Vagina (tissue), 2 donors: ENCODE results near the gene ADAMTSL3. TPM values are rescaled to one million over a fixed set of nuclear protein-coding genes. Genes with fewer than 3 reads are reported as not detected.
"Not testable (repeated sequence)": the region's sequence is repeated elsewhere in the genome, so short reads cannot be mapped to it uniquely, and the experiment has no call there.

ENCODE experiments used
- DNase-seq, 2 donors: peaks; one replicate each; pipeline ENCODE4 v3.0.0-alpha.2; 2017; ENCODE audit errors: extremely low spot score in 2 of 2
- H3K27ac ChIP-seq: fragments of 200-600 bp; sonication (generic); one replicate; pipeline ENCODE4 v1.5.1; 2019
- H3K27me3 ChIP-seq: fragments of 200-600 bp; sonication (generic); one replicate; pipeline ENCODE4 v1.5.1; 2019
- H3K36me3 ChIP-seq, 2 donors: fragments of 200-600 bp; sonication (generic); one replicate each; pipeline ENCODE4 v1.5.1; 2017 to 2019
- H3K4me1 ChIP-seq: fragments of 200-600 bp; sonication (generic); one replicate; pipeline ENCODE4 v1.5.1; 2019
- H3K4me3 ChIP-seq, 2 donors: fragments of 200-600 bp; sonication (generic); 1 replicate in 1 of 2; 2 replicates in 1 of 2; pipeline ENCODE4 v1.5.1; 2016 to 2019
- H3K9me3 ChIP-seq: fragments of 200-600 bp; sonication (generic); one replicate; pipeline ENCODE4 v1.5.1; 2019
- POLR2A ChIP-seq, 2 donors: fragments of 450-650 bp; IDR thresholded peaks; one replicate each; pipeline ENCODE4 v1.6.1; 2017; ENCODE audit warnings: antibody characterized with exemption in 2 of 2, mild to moderate bottlenecking in 2 of 2, moderate library complexity in 2 of 2
- POLR2AphosphoS5 ChIP-seq, 2 donors: sonication (generic); formaldehyde crosslinking; IDR thresholded peaks; one replicate each; pipeline ENCODE4 v1.9.0; 2017; ENCODE audit warnings: antibody characterized with exemption in 2 of 2, mild to moderate bottlenecking in 2 of 2, low read depth in 1 of 2; ENCODE audit not compliant: insufficient read depth in 1 of 2
- intact Hi-C: fragments of 100-400 bp; cut with DNase I; formaldehyde crosslinking; loops from one replicate; pipeline ENCODE4 v1.15.1; 2023
- total RNA-seq: library from RNA; depleted of rRNA; stranded (reverse); fragments of >200 nt; gene quantifications from one replicate; pipeline ENCODE4 v1.2.3, GENCODE V29; 2016
- TF ChIP-seq, protein P1 (sequence below), 3 experiments: fragments of 450-650 bp in 2 of 3; fragments of 200-600 bp in 1 of 3; sonication (generic) in 1 of 3; IDR thresholded peaks; one replicate each; pipeline ENCODE4 v1.5.1; 2017 to 2019; ENCODE audit warnings: antibody characterized with exemption in 3 of 3, mild to moderate bottlenecking in 2 of 3, moderate library complexity in 2 of 3

Gene ADAMTSL3
- total RNA-seq, 1 donor from 2014 or later = 4.2 TPM

DNA sequence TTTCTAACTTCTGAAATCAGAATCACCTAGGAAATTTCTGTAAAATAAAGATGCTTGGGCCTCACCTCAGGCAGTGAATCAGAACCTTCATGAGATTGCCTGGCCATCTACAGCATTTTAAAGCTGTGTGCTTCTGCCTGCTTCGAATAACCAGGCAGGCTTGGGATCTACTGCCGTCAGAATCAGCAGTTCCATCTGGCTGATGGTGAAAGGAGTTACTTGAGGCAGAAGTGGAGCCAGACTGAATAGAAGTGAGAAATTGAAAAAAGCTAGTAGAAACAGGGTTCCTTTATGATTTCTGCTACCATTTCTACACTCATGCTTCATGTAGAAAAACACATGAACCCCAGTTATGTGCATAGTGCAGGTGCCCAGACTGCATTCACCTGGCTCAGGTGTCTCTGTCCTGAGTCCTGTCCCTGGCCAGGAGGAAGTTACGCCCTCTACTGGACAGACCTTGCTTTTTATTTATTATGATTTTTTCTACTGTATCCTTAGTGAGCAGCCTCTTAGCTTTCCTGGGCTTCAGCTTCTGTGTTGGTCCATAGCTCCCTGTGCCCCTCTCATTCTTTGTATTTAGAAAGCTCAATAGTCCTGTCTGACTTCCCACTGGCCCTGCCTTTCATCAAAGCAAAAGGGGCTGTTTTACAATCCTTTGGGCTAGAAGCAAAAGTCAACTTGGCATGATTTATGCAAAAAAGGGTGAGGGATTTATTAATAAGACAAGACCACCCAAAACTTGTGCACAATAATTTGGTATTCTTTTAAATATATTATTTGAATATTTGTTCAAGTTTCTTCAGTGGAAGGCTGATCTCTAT is 380.9 kb downstream of the ADAMTSL3 start:
- Histone ChIP-seq H3K4me1 (peaks cover 10% of the 10 kb centered on the region), H3K27ac (no peak overlapping the region), H3K9me3 (no peaks in the 10 kb centered on the region), H3K36me3 (no peaks in the 10 kb centered on the region), H3K27me3 (no peaks in the 10 kb centered on the region), H3K4me3 (no peak overlapping the region)
- TF ChIP-seq POLR2AphosphoS5 (IDR thresholded peaks at IDR 0.05; ENCODE audit: insufficient read depth in 1 of 2, low read depth in 1 of 2) (no peak), POLR2A (IDR thresholded peaks at IDR 0.05) (no peak)
- TF ChIP-seq, protein P1, sequence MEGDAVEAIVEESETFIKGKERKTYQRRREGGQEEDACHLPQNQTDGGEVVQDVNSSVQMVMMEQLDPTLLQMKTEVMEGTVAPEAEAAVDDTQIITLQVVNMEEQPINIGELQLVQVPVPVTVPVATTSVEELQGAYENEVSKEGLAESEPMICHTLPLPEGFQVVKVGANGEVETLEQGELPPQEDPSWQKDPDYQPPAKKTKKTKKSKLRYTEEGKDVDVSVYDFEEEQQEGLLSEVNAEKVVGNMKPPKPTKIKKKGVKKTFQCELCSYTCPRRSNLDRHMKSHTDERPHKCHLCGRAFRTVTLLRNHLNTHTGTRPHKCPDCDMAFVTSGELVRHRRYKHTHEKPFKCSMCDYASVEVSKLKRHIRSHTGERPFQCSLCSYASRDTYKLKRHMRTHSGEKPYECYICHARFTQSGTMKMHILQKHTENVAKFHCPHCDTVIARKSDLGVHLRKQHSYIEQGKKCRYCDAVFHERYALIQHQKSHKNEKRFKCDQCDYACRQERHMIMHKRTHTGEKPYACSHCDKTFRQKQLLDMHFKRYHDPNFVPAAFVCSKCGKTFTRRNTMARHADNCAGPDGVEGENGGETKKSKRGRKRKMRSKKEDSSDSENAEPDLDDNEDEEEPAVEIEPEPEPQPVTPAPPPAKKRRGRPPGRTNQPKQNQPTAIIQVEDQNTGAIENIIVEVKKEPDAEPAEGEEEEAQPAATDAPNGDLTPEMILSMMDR (IDR thresholded peaks at IDR 0.05) = peak in 1 of 3 experiments; percentile 5
- intact Hi-C loops = no loop called here
- no peak for DNase-seq

DNA sequence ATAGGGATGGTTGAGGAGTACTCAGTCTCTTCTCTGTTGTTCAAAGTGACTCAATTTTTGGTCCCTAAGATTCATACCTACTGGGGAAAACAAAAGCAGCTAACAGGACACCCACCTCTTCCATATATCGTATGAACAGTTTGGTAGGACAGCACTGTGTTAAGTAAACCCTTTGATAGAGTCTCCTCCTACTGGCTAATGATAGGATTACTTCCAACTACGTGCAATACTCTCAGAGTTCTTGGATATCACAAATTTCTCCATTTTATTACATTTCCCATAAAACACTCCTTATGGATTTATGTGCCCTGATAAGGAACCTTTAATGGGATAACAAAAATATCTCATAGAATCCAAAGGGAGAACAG is 381.5 kb downstream of the ADAMTSL3 start:
- H3K27ac ChIP-seq = no peak overlapping the region
- H3K4me3 ChIP-seq = no peak overlapping the region
- H3K9me3 ChIP-seq = no peaks in the 10 kb centered on the region
- TF ChIP-seq POLR2AphosphoS5 (IDR thresholded peaks at IDR 0.05; ENCODE audit: insufficient read depth in 1 of 2, low read depth in 1 of 2) (no peak), POLR2A (IDR thresholded peaks at IDR 0.05) (no peak)
- TF ChIP-seq, protein P1 (IDR thresholded peaks at IDR 0.05) = peak; percentile 2 to 25 (median 22)
- no peaks in the 10 kb centered on the region for H3K27me3 ChIP-seq
- DNase-seq = no peak
- H3K36me3 ChIP-seq = no peaks in the 10 kb centered on the region
- peaks cover 10% of the 10 kb centered on the region for H3K4me1 ChIP-seq
- intact Hi-C loops = no loop called here

DNA sequence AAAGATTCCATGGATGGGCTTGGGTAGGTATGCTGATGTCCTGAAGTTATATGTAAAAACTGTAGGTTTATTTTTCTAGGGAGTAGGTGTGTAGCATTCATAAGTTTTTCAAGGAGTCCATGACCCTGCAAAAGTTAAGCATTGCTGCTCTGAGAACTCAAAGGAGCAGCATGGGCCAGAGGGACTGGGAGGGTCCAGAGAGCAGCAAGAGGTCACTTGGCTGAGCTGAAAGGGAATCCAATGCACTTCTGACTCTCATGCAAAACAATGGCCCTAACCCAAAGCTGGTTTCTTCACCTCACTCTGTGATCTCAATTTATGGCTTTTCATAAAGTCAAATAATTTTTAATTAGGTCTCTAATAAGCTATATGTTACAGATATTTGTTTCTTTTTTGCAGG is 383.4 kb downstream of the ADAMTSL3 start:
- no peaks in the 10 kb centered on the region for H3K27me3 ChIP-seq
- no peak overlapping the region for H3K4me3 ChIP-seq
- H3K9me3 ChIP-seq = no peaks in the 10 kb centered on the region
- TF ChIP-seq POLR2AphosphoS5 (IDR thresholded peaks at IDR 0.05; ENCODE audit: insufficient read depth in 1 of 2, low read depth in 1 of 2) (no peak), POLR2A (IDR thresholded peaks at IDR 0.05) (no peak)
- TF ChIP-seq, protein P1 (IDR thresholded peaks at IDR 0.05) = no peak
- intact Hi-C loops = no loop called here
- peaks cover 10% of the 10 kb centered on the region for H3K4me1 ChIP-seq
- no peaks in the 10 kb centered on the region for H3K36me3 ChIP-seq
- no peak overlapping the region for H3K27ac ChIP-seq
- DNase-seq = no peak

DNA sequence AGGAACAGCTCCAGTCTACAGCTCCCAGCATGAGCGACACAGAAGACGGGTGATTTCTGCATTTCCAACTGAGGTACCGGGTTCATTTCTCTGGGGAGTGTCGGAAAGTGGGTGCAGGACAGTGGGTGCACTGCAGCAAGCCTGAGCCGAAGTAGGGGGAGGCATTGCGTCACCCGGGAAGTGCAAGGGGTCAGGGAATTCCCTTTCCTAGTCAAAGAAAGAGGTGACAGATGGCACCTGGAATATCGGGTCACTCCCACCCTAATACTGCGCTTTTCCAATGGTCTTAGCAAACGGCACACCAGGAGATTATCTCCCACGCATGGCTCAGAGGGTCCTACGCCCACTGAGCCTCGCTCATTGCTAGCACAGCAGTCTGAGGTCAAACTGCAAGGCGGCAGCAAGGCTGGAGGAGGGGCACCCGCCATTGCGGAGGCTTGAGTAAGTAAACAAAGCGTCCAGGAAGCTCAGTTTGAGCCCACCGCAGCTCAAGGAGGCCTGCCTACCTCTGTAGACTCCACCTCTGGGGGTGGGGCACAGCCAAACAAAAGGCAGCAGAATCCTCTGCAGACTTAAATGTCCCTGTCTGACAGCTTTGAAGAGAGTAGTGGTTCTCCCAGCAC is 388.6 kb downstream of the ADAMTSL3 start:
- intact Hi-C loops, H3K36me3 ChIP-seq, DNase-seq, H3K4me3 ChIP-seq, H3K27me3 ChIP-seq, H3K9me3 ChIP-seq, H3K27ac ChIP-seq, H3K4me1 ChIP-seq: not testable (repeated sequence)

DNA sequence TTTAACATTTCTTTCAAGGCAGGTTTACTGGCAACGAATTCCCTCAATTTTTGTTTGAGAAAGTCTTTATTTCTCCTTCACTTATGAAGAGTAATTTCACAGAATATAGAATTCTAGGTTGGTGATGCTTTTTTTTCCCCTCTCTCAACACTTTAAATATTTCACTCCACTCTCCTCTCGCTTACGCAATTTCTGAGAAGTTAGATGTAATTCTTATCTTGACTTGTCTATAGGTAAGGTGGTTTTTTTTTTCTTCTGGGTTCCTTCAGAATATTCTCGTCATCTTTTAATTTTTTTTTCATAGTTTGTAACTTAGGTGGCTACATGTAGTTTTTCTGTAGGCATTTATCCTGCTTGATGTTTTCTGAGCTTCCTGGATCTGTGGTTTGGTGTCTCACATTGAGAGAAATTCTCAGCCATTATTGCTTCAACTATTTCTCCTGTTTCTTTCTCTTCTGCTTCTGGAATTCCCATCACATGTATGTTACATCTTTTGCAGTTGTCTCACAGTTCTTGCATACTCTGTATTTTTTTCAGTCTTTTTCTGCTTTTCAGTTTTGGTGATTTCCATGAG is 392.2 kb downstream of the ADAMTSL3 start:
- intact Hi-C loops = no loop called here
- H3K9me3 ChIP-seq = no peaks in the 10 kb centered on the region
- TF ChIP-seq POLR2AphosphoS5 (IDR thresholded peaks at IDR 0.05; ENCODE audit: insufficient read depth in 1 of 2, low read depth in 1 of 2) (no peak), POLR2A (IDR thresholded peaks at IDR 0.05) (no peak)
- TF ChIP-seq, protein P1 (IDR thresholded peaks at IDR 0.05) = no peak
- no peak overlapping the region for H3K27ac ChIP-seq
- H3K36me3 ChIP-seq = no peaks in the 10 kb centered on the region
- H3K27me3 ChIP-seq = no peaks in the 10 kb centered on the region
- H3K4me1 ChIP-seq = no peaks in the 10 kb centered on the region
- no peak overlapping the region for H3K4me3 ChIP-seq
- no peak for DNase-seq

DNA sequence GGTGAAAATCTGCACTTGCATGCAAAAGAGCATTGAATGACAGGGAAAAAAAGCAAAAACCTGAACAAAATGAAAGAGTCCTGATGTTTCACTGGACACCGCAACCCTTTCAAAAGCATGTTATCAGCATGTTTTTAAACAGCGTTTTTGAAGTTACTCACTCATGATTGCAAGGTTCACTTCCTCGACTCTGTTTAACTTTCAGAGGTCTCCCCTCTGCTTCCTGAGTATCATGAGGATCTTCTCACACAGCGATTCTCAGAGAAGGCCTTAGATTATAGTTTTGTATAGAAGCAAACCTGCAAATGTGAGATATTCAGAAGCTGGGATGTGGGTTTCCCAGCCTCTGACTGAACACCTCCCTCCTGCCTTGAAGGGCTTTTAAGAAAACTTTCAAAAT is 395.6 kb downstream of the ADAMTSL3 start:
- H3K27ac ChIP-seq, H3K9me3 ChIP-seq, DNase-seq, H3K4me3 ChIP-seq, H3K4me1 ChIP-seq, H3K27me3 ChIP-seq, H3K36me3 ChIP-seq, intact Hi-C loops: not testable (repeated sequence)
